ENCODE results near the gene RPL38. TPM values are rescaled to one million over a fixed set of nuclear protein-coding genes. Genes with fewer than 3 reads are reported as not detected.

RPL38 gene
- total and polyA plus RNA-seq, 8 donors = 395 to 1,054 (median 577) TPM

DNA sequence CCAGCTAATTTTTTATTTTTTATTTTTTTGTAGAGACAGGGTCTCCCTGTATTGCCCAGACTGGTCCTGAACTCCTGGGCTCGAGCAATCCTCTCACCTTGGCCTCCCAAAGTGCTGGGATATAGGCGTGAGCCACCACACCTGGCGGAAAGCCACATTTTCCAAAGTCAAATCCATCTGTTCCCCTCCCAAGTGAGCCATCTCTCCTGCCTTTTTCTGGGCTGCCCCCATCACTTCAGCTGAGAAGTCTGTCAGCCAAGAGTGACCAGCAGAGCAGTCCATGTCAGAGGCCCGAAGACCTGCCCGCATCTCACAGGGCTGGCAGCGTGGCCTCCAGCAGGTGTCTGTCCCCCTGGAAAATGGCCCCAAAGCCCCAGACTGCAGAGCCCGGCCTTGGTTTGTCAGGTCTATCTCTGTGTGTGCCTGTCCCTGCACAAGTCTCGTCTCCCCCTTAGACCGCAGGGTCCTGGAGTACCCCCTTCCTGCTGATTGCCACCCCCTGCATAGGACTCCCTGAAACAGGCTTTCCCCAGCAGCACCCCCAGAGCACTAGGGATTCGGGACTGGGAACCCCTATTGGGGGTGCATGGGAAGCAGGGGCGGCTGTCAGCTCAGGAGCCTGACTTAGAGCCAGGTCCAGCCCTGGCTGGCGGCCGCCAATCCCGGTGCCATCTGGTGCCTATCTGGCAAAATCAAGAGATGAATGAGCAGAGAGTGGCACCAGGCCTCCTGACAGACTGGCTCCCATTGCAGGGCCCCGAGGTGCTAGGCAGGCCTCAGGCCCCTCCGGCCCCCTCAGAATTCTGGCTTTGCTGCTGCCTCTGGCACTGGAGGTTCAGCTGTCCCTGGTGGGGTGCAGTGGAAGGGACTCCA, 17.7 kb downstream of the RPL38 start:
- Histone ChIP-seq H3K4me1 (no peaks in the 10 kb centered on the region), H3K4me3 (no peak overlapping the region), H3K36me3 (no peaks in the 10 kb centered on the region), H3K27ac (no peak overlapping the region), H3K27me3 (no peaks in the 10 kb centered on the region), H3K9me3 (no peaks in the 10 kb centered on the region)
- 90% methylated on average over 16 of the region's 16 CpGs for WGBS, 2 donors
- intact Hi-C loops (cut with DNase I) = no loop called here
- no peak for ATAC-seq
- no peak for FAIRE-seq
- TF ChIP-seq, protein P1, sequence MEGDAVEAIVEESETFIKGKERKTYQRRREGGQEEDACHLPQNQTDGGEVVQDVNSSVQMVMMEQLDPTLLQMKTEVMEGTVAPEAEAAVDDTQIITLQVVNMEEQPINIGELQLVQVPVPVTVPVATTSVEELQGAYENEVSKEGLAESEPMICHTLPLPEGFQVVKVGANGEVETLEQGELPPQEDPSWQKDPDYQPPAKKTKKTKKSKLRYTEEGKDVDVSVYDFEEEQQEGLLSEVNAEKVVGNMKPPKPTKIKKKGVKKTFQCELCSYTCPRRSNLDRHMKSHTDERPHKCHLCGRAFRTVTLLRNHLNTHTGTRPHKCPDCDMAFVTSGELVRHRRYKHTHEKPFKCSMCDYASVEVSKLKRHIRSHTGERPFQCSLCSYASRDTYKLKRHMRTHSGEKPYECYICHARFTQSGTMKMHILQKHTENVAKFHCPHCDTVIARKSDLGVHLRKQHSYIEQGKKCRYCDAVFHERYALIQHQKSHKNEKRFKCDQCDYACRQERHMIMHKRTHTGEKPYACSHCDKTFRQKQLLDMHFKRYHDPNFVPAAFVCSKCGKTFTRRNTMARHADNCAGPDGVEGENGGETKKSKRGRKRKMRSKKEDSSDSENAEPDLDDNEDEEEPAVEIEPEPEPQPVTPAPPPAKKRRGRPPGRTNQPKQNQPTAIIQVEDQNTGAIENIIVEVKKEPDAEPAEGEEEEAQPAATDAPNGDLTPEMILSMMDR (IDR thresholded peaks at IDR 0.05) = no peak
- DNase-seq = peak in 1 of 6 donors; percentile 46

DNA sequence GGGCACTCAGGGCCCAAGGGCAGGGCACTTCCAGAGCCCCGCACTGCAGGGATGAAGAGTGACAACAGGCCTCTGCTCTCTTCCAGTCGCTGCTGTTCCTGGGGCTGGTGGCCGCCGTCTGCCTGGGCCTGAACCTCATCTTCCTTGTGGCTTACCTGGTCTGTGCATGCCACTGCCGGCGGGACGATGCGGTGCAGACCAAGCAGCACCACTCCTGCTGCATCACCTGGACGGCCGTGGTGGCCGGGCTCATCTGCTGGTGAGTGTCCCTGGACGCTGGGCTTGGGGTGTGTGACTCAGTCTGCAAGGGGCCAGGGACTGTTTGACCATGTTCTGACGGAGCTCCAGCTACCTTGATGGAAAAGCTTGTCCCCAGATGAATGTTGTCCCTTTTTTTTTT, 18.9 kb downstream of the RPL38 start:
- DNase-seq (peak in 1 of 6 donors; percentile 56), ATAC-seq (no peak), FAIRE-seq (no peak)
- Histone ChIP-seq H3K27ac (no peak overlapping the region), H3K4me3 (no peak overlapping the region), H3K4me1 (no peaks in the 10 kb centered on the region), H3K27me3 (no peaks in the 10 kb centered on the region), H3K36me3 (no peaks in the 10 kb centered on the region), H3K9me3 (no peaks in the 10 kb centered on the region)
- intact Hi-C loops (cut with DNase I) = no loop called here
- 89 to 93% methylated on average over 13 of the region's 13 CpGs for WGBS, 2 donors
- TF ChIP-seq, protein P1 (IDR thresholded peaks at IDR 0.05) = no peak

DNA sequence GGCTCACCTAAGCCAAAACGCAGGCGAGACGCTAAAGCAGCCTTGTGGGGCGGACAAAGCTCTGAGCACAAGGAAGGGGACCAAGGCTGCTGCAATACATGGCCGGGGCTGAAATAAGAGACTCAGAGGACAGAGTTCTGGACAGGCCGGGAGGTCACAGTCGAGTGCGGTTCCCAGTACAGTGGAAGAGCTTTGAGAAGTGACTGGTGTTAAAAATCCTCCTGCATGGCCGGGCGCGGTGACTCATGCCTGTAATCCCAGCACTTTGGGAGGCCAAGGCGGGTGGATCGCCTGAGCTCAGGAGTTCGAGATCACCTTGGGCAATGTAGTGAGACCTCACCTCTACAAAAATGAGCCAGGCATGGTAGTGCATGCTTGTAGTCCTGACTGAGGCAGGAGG, 20.4 kb downstream of the RPL38 start:
- intact Hi-C loops (cut with DNase I) = no loop called here
- no peaks in the 10 kb centered on the region for H3K4me1 ChIP-seq
- no peak for ATAC-seq
- no peak for FAIRE-seq
- H3K27ac ChIP-seq = no peak overlapping the region
- TF ChIP-seq, protein P1 (IDR thresholded peaks at IDR 0.05) = no peak
- no peak overlapping the region for H3K4me3 ChIP-seq
- WGBS, 2 donors = 95% methylated on average over 14 of the region's 14 CpGs
- no peaks in the 10 kb centered on the region for H3K9me3 ChIP-seq
- DNase-seq = peak in 1 of 6 donors; percentile 30
- no peaks in the 10 kb centered on the region for H3K27me3 ChIP-seq
- H3K36me3 ChIP-seq = no peaks in the 10 kb centered on the region

DNA sequence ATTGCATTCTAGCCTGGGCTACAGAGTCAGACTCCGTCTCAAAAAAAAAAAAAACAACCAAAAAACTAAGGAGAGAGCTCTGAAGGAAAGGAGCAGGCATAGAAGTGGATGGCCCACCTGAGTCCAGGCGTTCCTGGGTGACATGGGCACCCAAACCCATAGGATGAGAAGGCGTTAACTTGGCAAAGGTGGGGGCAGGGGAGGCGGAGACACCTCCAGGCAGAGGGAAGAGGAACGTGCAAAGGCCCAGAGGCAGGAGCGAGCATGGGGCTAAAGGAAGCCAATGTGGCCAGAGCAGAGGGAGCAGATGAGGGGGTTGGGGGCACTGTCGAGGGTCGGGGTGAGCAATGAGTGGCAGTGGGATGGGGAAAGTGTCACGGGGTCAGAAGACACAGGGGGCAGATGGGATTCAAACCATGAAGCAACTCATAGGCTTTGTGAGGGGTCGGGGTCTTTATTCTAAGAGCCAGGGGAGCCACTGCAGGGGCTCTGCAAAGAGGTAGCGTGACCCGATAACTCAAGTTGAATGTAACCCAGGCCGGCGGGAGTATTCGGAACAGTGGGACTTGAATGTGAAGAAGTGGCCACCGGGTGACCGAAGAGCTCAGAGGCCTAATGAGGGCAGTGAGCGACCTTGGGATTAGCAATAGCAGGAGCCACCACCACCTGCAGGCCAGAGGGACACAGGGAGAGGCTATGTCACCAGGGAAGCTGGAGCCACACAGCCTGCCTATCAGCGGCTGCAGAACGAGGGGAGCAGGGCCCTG, 21.7 kb downstream of the RPL38 start:
- Histone ChIP-seq H3K27ac (no peak overlapping the region), H3K27me3 (no peaks in the 10 kb centered on the region), H3K4me1 (no peaks in the 10 kb centered on the region), H3K4me3 (no peak overlapping the region), H3K36me3 (no peaks in the 10 kb centered on the region), H3K9me3 (no peaks in the 10 kb centered on the region)
- no peak for ATAC-seq
- intact Hi-C loops (cut with DNase I) = loop anchor here in 1 of 3 donors (5.0 kb wide), 1 partner anchor 242 kb away; the partner anchor contains the start of gene CD300A
- TF ChIP-seq, protein P1 (IDR thresholded peaks at IDR 0.05) = no peak
- 90 to 94% methylated on average over 20 of the region's 20 CpGs for WGBS, 2 donors
- FAIRE-seq = no peak
- peak in 1 of 6 donors; percentile 43 for DNase-seq

All from pancreas (tissue), 10 donors.